CD14-positive monocyte (primary cell): Measurements from ENCODE around the gene ULBP2. TPM values are rescaled to one million over a fixed set of nuclear protein-coding genes. Genes with fewer than 3 reads are reported as not detected.

ENCODE experiments used
- DNase-seq, 3 donors: peaks; one replicate each; pipeline ENCODE4 v3.0.0-alpha.2; 2011 to 2022
- H2AFZ ChIP-seq: 2 replicates; pipeline ENCODE4 v1.6.0; 2012; ENCODE audit warnings: mild to moderate bottlenecking, low read depth, low read length, inconsistent platforms; ENCODE audit not compliant: insufficient read depth, poor library complexity, severe bottlenecking
- H3K27ac ChIP-seq, 2 donors: 1 replicate in 1 of 2; 2 replicates in 1 of 2; pipeline ENCODE4 v1.5.1; 2012 to 2013; ENCODE audit warnings: low read length in 2 of 2, control low read depth in 1 of 2, inconsistent platforms in 1 of 2, low read depth in 1 of 2, mild to moderate bottlenecking in 1 of 2
- H3K27me3 ChIP-seq, 2 donors: one replicate each; pipeline versions ENCODE4 v1.6.0 to v1.6.1; 2011 to 2013; ENCODE audit warnings: low read length in 2 of 2; ENCODE audit not compliant: control insufficient read depth in 2 of 2, insufficient read depth in 2 of 2
- H3K36me3 ChIP-seq, 2 donors: replicated peaks in 1 of 2; 1 replicate in 1 of 2; 2 replicates in 1 of 2; pipeline versions ENCODE4 v1.5.1 to v1.6.1; 2012 to 2013; ENCODE audit warnings: low read length in 2 of 2, control low read depth in 1 of 2, inconsistent platforms in 1 of 2, mild to moderate bottlenecking in 1 of 2; ENCODE audit not compliant: insufficient read depth in 2 of 2, control insufficient read depth in 1 of 2
- H3K4me1 ChIP-seq, 2 donors: 1 replicate in 1 of 2; 2 replicates in 1 of 2; pipeline versions ENCODE4 v1.5.1 to v1.6.1; 2012 to 2013; ENCODE audit warnings: low read length in 2 of 2, control low read depth in 1 of 2, inconsistent platforms in 1 of 2, mild to moderate bottlenecking in 1 of 2, moderate library complexity in 1 of 2; ENCODE audit not compliant: insufficient read depth in 2 of 2, control insufficient read depth in 1 of 2
- H3K4me2 ChIP-seq: replicated peaks from 2 replicates; pipeline ENCODE3; 2012; ENCODE audit warnings: low read length, moderate library complexity, mild to moderate bottlenecking; ENCODE audit not compliant: poor library complexity, severe bottlenecking; ENCODE audit errors: extremely low read depth
- H3K4me3 ChIP-seq, 3 experiments: fragments of 200-600 bp in 1 of 3; sonication (generic) in 1 of 3; replicated peaks in 1 of 3; 1 replicate in 2 of 3; 2 replicates in 1 of 3; pipeline ENCODE4 v1.5.1; 2011 to 2013; ENCODE audit warnings: low read length in 3 of 3, mild to moderate bottlenecking in 3 of 3, control low read depth in 2 of 3, low read depth in 2 of 3, inconsistent platforms in 1 of 3, moderate library complexity in 1 of 3
- H3K79me2 ChIP-seq: 2 replicates; pipeline ENCODE4 v1.6.0; 2012; ENCODE audit warnings: mild to moderate bottlenecking, control low read depth, inconsistent platforms, low read length, moderate library complexity; ENCODE audit not compliant: insufficient read depth
- H3K9ac ChIP-seq: 2 replicates; pipeline ENCODE4 v1.6.0; 2017; ENCODE audit warnings: low read length, mild to moderate bottlenecking; ENCODE audit not compliant: insufficient read depth, poor library complexity, severe bottlenecking
- H3K9me3 ChIP-seq, 2 donors: replicated peaks in 1 of 2; 1 replicate in 1 of 2; 2 replicates in 1 of 2; pipeline versions ENCODE4 v1.5.1 to v1.6.1; 2012 to 2013; ENCODE audit warnings: low read length in 2 of 2, control low read depth in 1 of 2; ENCODE audit not compliant: control insufficient read depth in 1 of 2, insufficient read depth in 1 of 2
- H4K20me1 ChIP-seq: 2 replicates; pipeline ENCODE4 v1.6.0; 2012; ENCODE audit warnings: mild to moderate bottlenecking, low read length, control low read depth, moderate library complexity; ENCODE audit not compliant: insufficient read depth
- H3K27ac Mint-ChIP-seq, 7 donors: one replicate each; pipeline ENCODE4 v1.8.0; 2020; ENCODE audit warnings: mild to moderate bottlenecking in 7 of 7, mixed read lengths in 7 of 7, moderate library complexity in 6 of 7, inconsistent platforms in 2 of 7
- H3K27me3 Mint-ChIP-seq, 3 donors: one replicate each; pipeline ENCODE4 v1.8.0; 2021 to 2022; ENCODE audit warnings: low read depth in 3 of 3, mild to moderate bottlenecking in 3 of 3, mixed read lengths in 3 of 3, moderate library complexity in 3 of 3, inconsistent platforms in 1 of 3
- H3K36me3 Mint-ChIP-seq, 2 donors: one replicate each; pipeline ENCODE4 v1.8.0; 2020; ENCODE audit warnings: mixed read lengths in 2 of 2, inconsistent platforms in 1 of 2, mild to moderate bottlenecking in 1 of 2
- H3K4me1 Mint-ChIP-seq: one replicate; pipeline ENCODE4 v1.8.0; 2020; ENCODE audit warnings: mild to moderate bottlenecking, mixed read lengths
- H3K4me3 Mint-ChIP-seq, 2 donors: one replicate each; pipeline ENCODE4 v1.8.0; 2020; ENCODE audit warnings: mild to moderate bottlenecking in 2 of 2, mixed read lengths in 2 of 2, moderate library complexity in 1 of 2
- H3K9me3 Mint-ChIP-seq, 7 donors: one replicate each; pipeline ENCODE4 v1.8.0; 2020 to 2022; ENCODE audit warnings: mixed read lengths in 7 of 7, mild to moderate bottlenecking in 6 of 7, moderate library complexity in 6 of 7, inconsistent platforms in 2 of 7
- CTCF ChIP-seq: fragments of 200-600 bp; IDR thresholded peaks from one replicate; pipeline ENCODE4 v1.8.0; 2022; ENCODE audit warnings: antibody characterized with exemption, mild to moderate bottlenecking
- WGBS: methylation state at CpG from one replicate; pipeline ENCODE4 v1.1.5; 2013; ENCODE audit warnings: missing lambda C conversion rate; ENCODE audit not compliant: insufficient coverage; 5-methylcytosine and 5-hydroxymethylcytosine counted together
- intact Hi-C, 2 donors: fragments of 100-400 bp; cut with micrococcal nuclease; formaldehyde crosslinking; loops; one replicate each; pipeline versions ENCODE4 v1.15.0 to v1.15.1; 2023
- polyA minus RNA-seq: library from RNA; depleted of rRNA, polyadenylated mRNA; stranded (reverse); fragments of >200 nt; gene quantifications from 2 replicates; pipeline ENCODE4 v1.2.3, GENCODE V29; 2012
- polyA plus RNA-seq, 3 donors: library from polyadenylated mRNA; depleted of rRNA in 1 of 3; unstranded in 2 of 3; stranded (reverse) in 1 of 3; fragments of 300-500 nt in 2 of 3; fragments of >200 nt in 1 of 3; fragmentation: Illumina TruSeq in 2 of 3; gene quantifications; 1 replicate in 2 of 3; 2 replicates in 1 of 3; pipeline ENCODE4 v1.2.3, GENCODE V29; 2012 to 2021
- total RNA-seq, 12 experiments: library from RNA in 1 of 12; stranded (reverse) in 1 of 12; fragments of 120-200 nt in 1 of 12; gene quantifications; one replicate each; pipeline ENCODE4 v1.2.4 and lab custom pipeline; 2013 to 2026; ENCODE audit warnings: mixed read lengths in 6 of 12, inconsistent platforms in 1 of 12

Gene ULBP2
- total RNA-seq (2013): not detected
- polyA plus RNA-seq: under 1 TPM in 2 of 3 donors, not detected in 1; 0.31 to 0.49 TPM
- polyA minus RNA-seq: 0.28 and 0.32 TPM in 2 replicates
- total RNA-seq (lab: John Stamatoyannopoulos, UW): 0.92 to 5.2 (median 2.4) reads per million in 11 experiments

GRCh38 chr6:149941583-149942460 lies at the start of gene ULBP2:
TSS of gene ULBP2 (plus strand) at chr6:149942014. CDS start at chr6:149942073, 59 bp downstream.
- H3K27me3 Mint-ChIP-seq: peaks cover 69 to 84% (median 80%) of the 10 kb centered on the region in 3 donors
- Histone ChIP-seq H3K27me3 (peaks cover 45 to 71% of the 10 kb centered on the region in 2 donors), H3K79me2 (no peaks in the 10 kb centered on the region), H3K9ac (peak within 1 kb of the TSS; percentile 44), H3K4me3 (peak within 1 kb of the TSS; percentile 42 to 74 (median 65)), H3K9me3 (peaks cover 3 to 20% of the 10 kb centered on the region in 2 donors), H4K20me1 (no peaks in the 10 kb centered on the region), H3K4me2 (peak within 1 kb of the TSS; percentile 78), H2AFZ (peak within 1 kb of the TSS; percentile 74), H3K36me3 (no peaks in the 10 kb centered on the region), H3K4me1 (peaks cover 28 to 31% of the 10 kb centered on the region in 2 donors), H3K27ac (no peak within 1 kb of the TSS)
- under 1% methylated on average over 48 of the region's 62 CpGs for WGBS
- H3K27ac Mint-ChIP-seq: peak within 1 kb of the TSS in 5 of 7 donors; percentile 57 to 85 (median 76)
- TF ChIP-seq CTCF: no peak
- peaks cover 12 to 13% of the 10 kb centered on the region in 2 donors for H3K36me3 Mint-ChIP-seq
- H3K9me3 Mint-ChIP-seq: peaks cover 4 to 36% (median 21%) of the 10 kb centered on the region in 7 donors
- DNase-seq: peak; percentile 88 to 95 (median 95)
- H3K4me1 Mint-ChIP-seq: peaks cover 31% of the 10 kb centered on the region
- peak within 1 kb of the TSS; percentile 80 to 98 for H3K4me3 Mint-ChIP-seq
- intact Hi-C loops: no loop called here

GRCh38 chr6:149895048-149895590 lies 46.7 kb upstream of the ULBP2 start:
- H3K9ac ChIP-seq: no peak overlapping the region
- WGBS: 81% methylated on average over 5 of the region's 7 CpGs
- no peaks in the 10 kb centered on the region for H3K9me3 ChIP-seq
- H2AFZ ChIP-seq: peak overlapping the region; percentile 32
- no peak overlapping the region for H3K4me2 ChIP-seq
- Mint-ChIP-seq H3K36me3 (no peaks in the 10 kb centered on the region), H3K27ac (no peak overlapping the region), H3K4me1 (peaks cover 15% of the 10 kb centered on the region), H3K9me3 (peaks cover 0 to 3% (median 0%) of the 10 kb centered on the region in 7 donors), H3K27me3 (peaks cover 0 to 8% (median 4%) of the 10 kb centered on the region in 3 donors), H3K4me3 (no peak overlapping the region)
- no peaks in the 10 kb centered on the region for H3K27me3 ChIP-seq
- TF ChIP-seq CTCF: no peak
- no peak overlapping the region for H3K4me3 ChIP-seq
- no peaks in the 10 kb centered on the region for H3K79me2 ChIP-seq
- intact Hi-C loops: no loop called here
- no peak for DNase-seq
- no peak overlapping the region for H3K27ac ChIP-seq
- H4K20me1 ChIP-seq: no peaks in the 10 kb centered on the region
- H3K36me3 ChIP-seq: no peaks in the 10 kb centered on the region
- peaks cover 0 to 18% of the 10 kb centered on the region in 2 donors for H3K4me1 ChIP-seq
